Measurements from ENCODE around the gene NCAM2. TPM values are rescaled to one million over a fixed set of nuclear protein-coding genes. Genes with fewer than 3 reads are reported as not detected.

Gene NCAM2
- total RNA-seq, 1 donor from 2014 or later, result 4.3 TPM

DNA sequence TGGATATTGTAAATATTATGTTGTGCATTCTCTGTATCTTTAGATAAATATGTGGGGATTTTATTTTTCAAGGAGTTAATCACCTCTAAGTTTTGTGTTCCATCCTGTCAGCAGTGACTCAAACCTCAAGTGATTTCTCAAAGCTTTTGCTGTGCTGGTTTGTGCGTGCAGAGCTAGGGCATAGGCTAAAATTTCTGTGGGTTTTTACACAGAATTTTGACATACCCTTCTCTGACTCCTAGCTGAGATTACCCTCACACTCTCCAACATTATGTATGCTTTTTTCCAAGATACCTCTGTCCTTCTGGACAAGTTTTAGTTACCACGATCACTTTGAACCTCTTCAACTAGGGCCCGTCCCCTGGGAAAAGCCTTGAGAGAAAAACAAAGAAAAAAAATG lies 384.9 kb downstream of the NCAM2 start:
- no peaks in the 10 kb centered on the region for H3K9me3 Mint-ChIP-seq (ENCODE audit: unreplicated experiment)
- no peak overlapping the region for H3K4me3 Mint-ChIP-seq (ENCODE audit: unreplicated experiment)
- TF ChIP-seq, protein P1, sequence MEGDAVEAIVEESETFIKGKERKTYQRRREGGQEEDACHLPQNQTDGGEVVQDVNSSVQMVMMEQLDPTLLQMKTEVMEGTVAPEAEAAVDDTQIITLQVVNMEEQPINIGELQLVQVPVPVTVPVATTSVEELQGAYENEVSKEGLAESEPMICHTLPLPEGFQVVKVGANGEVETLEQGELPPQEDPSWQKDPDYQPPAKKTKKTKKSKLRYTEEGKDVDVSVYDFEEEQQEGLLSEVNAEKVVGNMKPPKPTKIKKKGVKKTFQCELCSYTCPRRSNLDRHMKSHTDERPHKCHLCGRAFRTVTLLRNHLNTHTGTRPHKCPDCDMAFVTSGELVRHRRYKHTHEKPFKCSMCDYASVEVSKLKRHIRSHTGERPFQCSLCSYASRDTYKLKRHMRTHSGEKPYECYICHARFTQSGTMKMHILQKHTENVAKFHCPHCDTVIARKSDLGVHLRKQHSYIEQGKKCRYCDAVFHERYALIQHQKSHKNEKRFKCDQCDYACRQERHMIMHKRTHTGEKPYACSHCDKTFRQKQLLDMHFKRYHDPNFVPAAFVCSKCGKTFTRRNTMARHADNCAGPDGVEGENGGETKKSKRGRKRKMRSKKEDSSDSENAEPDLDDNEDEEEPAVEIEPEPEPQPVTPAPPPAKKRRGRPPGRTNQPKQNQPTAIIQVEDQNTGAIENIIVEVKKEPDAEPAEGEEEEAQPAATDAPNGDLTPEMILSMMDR (IDR thresholded peaks at IDR 0.05; ENCODE audit: partially characterized antibody, unreplicated experiment), result no peak
- no peak overlapping the region for H3K27ac Mint-ChIP-seq (ENCODE audit: unreplicated experiment)
- no peaks in the 10 kb centered on the region for H3K36me3 Mint-ChIP-seq (ENCODE audit: unreplicated experiment)
- H3K27me3 Mint-ChIP-seq (ENCODE audit: unreplicated experiment), result no peaks in the 10 kb centered on the region
- DNase-seq, result peak; percentile 30
- H3K4me1 Mint-ChIP-seq (ENCODE audit: low read depth, unreplicated experiment), result no peaks in the 10 kb centered on the region

DNA sequence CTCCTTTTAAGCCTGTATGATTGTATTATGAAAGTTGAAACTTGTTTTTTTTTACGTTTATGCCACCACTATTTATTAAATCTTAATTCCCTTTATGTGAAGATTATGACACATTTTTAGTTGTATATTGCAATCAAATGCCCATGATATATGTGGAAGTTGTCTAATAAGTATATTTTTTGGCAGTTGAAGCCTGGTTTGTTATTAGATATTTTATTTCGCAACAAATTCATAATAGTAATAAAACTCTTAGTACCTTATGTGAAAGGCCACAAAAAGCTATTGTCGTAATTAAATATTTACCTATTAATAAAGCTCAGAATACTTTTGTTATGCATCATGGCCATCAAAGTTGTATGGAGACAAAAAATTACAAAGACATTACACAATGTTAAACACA lies 386.8 kb downstream of the NCAM2 start:
- Mint-ChIP-seq H3K4me3 (ENCODE audit: unreplicated experiment) (no peak overlapping the region), H3K9me3 (ENCODE audit: unreplicated experiment) (no peaks in the 10 kb centered on the region), H3K27me3 (ENCODE audit: unreplicated experiment) (no peaks in the 10 kb centered on the region), H3K36me3 (ENCODE audit: unreplicated experiment) (no peaks in the 10 kb centered on the region), H3K4me1 (ENCODE audit: low read depth, unreplicated experiment) (no peaks in the 10 kb centered on the region), H3K27ac (ENCODE audit: unreplicated experiment) (no peak overlapping the region)
- DNase-seq, result no peak
- TF ChIP-seq, protein P1 (IDR thresholded peaks at IDR 0.05; ENCODE audit: partially characterized antibody, unreplicated experiment), result no peak

DNA sequence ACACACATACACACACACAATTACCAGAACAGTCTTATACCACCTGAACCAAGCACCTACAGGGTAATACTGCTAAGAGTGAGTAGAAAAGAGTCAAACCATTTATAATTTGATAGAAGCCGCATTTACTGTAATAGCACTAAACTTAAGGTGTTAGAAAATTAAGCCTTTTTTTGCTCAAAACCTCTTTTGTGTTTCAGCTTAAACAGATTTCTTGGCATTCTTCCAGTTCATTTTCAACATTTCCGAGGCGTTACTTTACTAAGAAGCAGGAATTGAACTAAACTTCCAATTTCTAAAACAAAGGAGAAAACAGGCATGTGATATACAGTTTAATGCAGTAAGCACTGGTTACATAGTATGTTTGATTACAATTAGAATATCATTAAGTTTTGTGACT lies 387.2 kb downstream of the NCAM2 start:
- no peaks in the 10 kb centered on the region for H3K4me1 Mint-ChIP-seq (ENCODE audit: low read depth, unreplicated experiment)
- no peaks in the 10 kb centered on the region for H3K9me3 Mint-ChIP-seq (ENCODE audit: unreplicated experiment)
- no peaks in the 10 kb centered on the region for H3K36me3 Mint-ChIP-seq (ENCODE audit: unreplicated experiment)
- DNase-seq, result no peak
- no peaks in the 10 kb centered on the region for H3K27me3 Mint-ChIP-seq (ENCODE audit: unreplicated experiment)
- TF ChIP-seq, protein P1 (IDR thresholded peaks at IDR 0.05; ENCODE audit: partially characterized antibody, unreplicated experiment), result no peak
- H3K27ac Mint-ChIP-seq (ENCODE audit: unreplicated experiment), result no peak overlapping the region
- H3K4me3 Mint-ChIP-seq (ENCODE audit: unreplicated experiment), result no peak overlapping the region

DNA sequence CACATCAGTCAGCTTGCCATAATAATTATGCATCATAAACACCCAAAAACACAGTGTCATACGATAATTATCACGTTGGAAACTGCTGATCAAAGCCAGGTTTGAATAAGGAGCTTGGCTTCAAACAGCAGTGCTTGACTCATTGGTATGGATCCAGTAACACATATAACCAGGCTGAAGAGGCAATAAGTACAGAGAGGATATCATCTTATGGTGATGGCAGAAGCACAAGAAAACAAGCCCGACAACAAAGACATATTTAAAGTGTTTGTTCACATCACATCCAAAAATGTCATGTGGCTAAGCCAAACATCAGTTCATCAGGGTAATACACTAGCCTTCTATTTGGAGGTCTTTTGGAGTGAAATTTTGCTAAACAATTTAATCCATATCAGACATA lies 389.7 kb downstream of the NCAM2 start:
- no peak overlapping the region for H3K27ac Mint-ChIP-seq (ENCODE audit: unreplicated experiment)
- H3K36me3 Mint-ChIP-seq (ENCODE audit: unreplicated experiment), result no peaks in the 10 kb centered on the region
- no peaks in the 10 kb centered on the region for H3K27me3 Mint-ChIP-seq (ENCODE audit: unreplicated experiment)
- H3K4me3 Mint-ChIP-seq (ENCODE audit: unreplicated experiment), result no peak overlapping the region
- H3K4me1 Mint-ChIP-seq (ENCODE audit: low read depth, unreplicated experiment), result no peaks in the 10 kb centered on the region
- no peak for DNase-seq
- no peaks in the 10 kb centered on the region for H3K9me3 Mint-ChIP-seq (ENCODE audit: unreplicated experiment)
- TF ChIP-seq, protein P1 (IDR thresholded peaks at IDR 0.05; ENCODE audit: partially characterized antibody, unreplicated experiment), result no peak

DNA sequence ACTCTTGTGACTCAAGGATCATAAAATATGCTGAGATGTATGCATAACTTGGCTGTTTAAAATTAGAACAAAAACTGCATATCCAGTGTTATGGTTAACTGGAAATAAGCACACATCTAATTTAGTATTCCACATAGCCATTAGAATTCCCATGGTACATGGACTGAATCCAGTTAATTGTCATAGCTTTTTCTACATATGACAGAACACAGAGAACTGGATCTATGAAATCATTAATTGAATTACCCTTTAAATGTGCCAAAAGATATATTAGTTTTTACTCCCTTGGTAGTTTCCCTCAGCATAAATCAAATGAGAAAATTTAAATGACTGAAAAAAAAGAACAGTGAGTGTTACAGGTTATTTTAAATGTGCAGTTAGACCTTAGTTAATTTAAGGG lies 395.9 kb downstream of the NCAM2 start:
- peaks cover 12% of the 10 kb centered on the region for H3K36me3 Mint-ChIP-seq (ENCODE audit: unreplicated experiment)
- H3K9me3 Mint-ChIP-seq (ENCODE audit: unreplicated experiment), result peaks cover 9% of the 10 kb centered on the region
- no peaks in the 10 kb centered on the region for H3K4me1 Mint-ChIP-seq (ENCODE audit: low read depth, unreplicated experiment)
- H3K27me3 Mint-ChIP-seq (ENCODE audit: unreplicated experiment), result no peaks in the 10 kb centered on the region
- no peak overlapping the region for H3K4me3 Mint-ChIP-seq (ENCODE audit: unreplicated experiment)
- no peak overlapping the region for H3K27ac Mint-ChIP-seq (ENCODE audit: unreplicated experiment)
- no peak for DNase-seq
- TF ChIP-seq, protein P1 (IDR thresholded peaks at IDR 0.05; ENCODE audit: partially characterized antibody, unreplicated experiment), result no peak

All from glutamatergic neuron (in vitro differentiated cells).